H1 (cell line): Measurements from ENCODE around the gene MACROD2.

ENCODE experiments used
- BACH1 ChIP-seq: IDR thresholded peaks from 2 replicates; pipeline ENCODE4 v1.6.1; 2012; ENCODE audit warnings: low read length, improper control_type of control experiment
- CBX8 ChIP-seq: fragments of 300-800, 300-1000 bp; sonication (generic); IDR thresholded peaks from 2 replicates; pipeline ENCODE4 v1.7.1; 2016; ENCODE audit warnings: low read depth, low read length, borderline replicate concordance
- CREB1 ChIP-seq: IDR thresholded peaks from 2 replicates; pipeline ENCODE4 v1.6.1; 2012; ENCODE audit warnings: inconsistent platforms
- EZH2 ChIP-seq: fragments of 200-600 bp; sonication (generic); IDR thresholded peaks from 2 replicates; pipeline ENCODE4 v1.7.1; 2012; ENCODE audit warnings: low read depth, mild to moderate bottlenecking, moderate library complexity, low read length, inconsistent platforms; ENCODE audit not compliant: severe bottlenecking
- GABPA ChIP-seq: IDR thresholded peaks from 2 replicates; pipeline ENCODE4 v1.6.1; 2011; ENCODE audit warnings: mild to moderate bottlenecking, low read length, moderate library complexity, borderline replicate concordance; ENCODE audit not compliant: insufficient read depth
- JUND ChIP-seq: IDR thresholded peaks from 2 replicates; pipeline ENCODE4 v1.6.1; 2011; ENCODE audit warnings: mild to moderate bottlenecking, improper control_type of control experiment, low read length
- PHF8 ChIP-seq: fragments of 200-600 bp; sonication (generic); conservative IDR thresholded peaks from 2 replicates; pipeline ENCODE4 v1.7.1; 2012; ENCODE audit warnings: low read depth, mild to moderate bottlenecking, inconsistent platforms, low read length, moderate library complexity
- POLR2A ChIP-seq, 2 experiments: IDR thresholded peaks; 1 replicate in 1 of 2; 2 replicates in 1 of 2; pipeline ENCODE4 v1.6.1; 2011; ENCODE audit warnings: low read depth in 2 of 2, low read length in 2 of 2, mild to moderate bottlenecking in 2 of 2; ENCODE audit errors: control extremely low read depth in 1 of 2
- TAF1 ChIP-seq: IDR thresholded peaks from 2 replicates; pipeline ENCODE4 v1.6.1; 2011; ENCODE audit warnings: mild to moderate bottlenecking, low read depth, low read length
- TF ChIP-seq, protein P1 (sequence below), 3 experiments: IDR thresholded peaks; 1 replicate in 2 of 3; 2 replicates in 1 of 3; pipeline versions ENCODE4 v1.5.1 to v1.6.1; 2011; ENCODE audit warnings: low read length in 3 of 3, mild to moderate bottlenecking in 3 of 3, inconsistent platforms in 2 of 3, low read depth in 1 of 3, moderate library complexity in 1 of 3; ENCODE audit not compliant: insufficient read depth in 1 of 3; ENCODE audit errors: control extremely low read depth in 1 of 3
- TF ChIP-seq, protein P2 (sequence below): IDR thresholded peaks from 2 replicates; pipeline ENCODE4 v1.6.1; 2012; ENCODE audit warnings: inconsistent platforms
- TF ChIP-seq, protein P3 (sequence below): IDR thresholded peaks from 2 replicates; pipeline ENCODE4 v1.6.1; 2012; ENCODE audit warnings: low read length, inconsistent platforms

DNA sequence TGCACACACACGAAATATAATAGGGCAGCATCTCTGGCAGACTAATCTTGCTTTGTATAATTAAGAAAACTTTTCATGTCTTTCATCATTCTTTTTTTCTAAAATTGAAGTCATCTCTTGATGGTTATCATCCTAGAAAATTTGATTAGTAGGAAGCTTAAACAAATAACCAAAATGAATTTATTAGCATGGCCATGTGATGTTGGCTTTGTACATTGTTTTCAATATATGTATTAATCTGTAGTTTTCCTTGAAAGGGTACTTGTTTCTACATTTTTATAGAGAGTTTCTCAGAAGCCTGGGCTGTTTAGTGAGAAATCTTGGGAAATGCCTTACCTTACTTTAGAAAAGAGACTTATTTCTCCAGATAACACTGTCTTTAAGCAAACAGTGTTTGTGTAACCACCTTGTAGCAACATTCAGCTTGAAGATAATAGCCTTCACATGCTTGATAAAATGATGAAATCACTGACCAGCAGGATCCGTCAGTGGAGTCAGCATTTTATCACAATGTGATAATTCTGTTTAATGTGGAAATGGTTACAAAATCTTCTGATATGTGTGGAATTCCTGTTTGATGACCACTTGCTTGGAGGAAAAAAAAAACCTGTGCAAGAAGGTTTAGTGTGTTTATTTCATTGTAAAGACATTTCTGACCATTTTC lies 147.8 kb downstream of the MACROD2 start:
- TF ChIP-seq, protein P1, sequence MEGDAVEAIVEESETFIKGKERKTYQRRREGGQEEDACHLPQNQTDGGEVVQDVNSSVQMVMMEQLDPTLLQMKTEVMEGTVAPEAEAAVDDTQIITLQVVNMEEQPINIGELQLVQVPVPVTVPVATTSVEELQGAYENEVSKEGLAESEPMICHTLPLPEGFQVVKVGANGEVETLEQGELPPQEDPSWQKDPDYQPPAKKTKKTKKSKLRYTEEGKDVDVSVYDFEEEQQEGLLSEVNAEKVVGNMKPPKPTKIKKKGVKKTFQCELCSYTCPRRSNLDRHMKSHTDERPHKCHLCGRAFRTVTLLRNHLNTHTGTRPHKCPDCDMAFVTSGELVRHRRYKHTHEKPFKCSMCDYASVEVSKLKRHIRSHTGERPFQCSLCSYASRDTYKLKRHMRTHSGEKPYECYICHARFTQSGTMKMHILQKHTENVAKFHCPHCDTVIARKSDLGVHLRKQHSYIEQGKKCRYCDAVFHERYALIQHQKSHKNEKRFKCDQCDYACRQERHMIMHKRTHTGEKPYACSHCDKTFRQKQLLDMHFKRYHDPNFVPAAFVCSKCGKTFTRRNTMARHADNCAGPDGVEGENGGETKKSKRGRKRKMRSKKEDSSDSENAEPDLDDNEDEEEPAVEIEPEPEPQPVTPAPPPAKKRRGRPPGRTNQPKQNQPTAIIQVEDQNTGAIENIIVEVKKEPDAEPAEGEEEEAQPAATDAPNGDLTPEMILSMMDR (IDR thresholded peaks at IDR 0.05; ENCODE audit: control extremely low read depth in 1 of 3, insufficient read depth in 1 of 3, low read depth in 1 of 3, low read length in 3 of 3) = no peak
- TF ChIP-seq, protein P2, sequence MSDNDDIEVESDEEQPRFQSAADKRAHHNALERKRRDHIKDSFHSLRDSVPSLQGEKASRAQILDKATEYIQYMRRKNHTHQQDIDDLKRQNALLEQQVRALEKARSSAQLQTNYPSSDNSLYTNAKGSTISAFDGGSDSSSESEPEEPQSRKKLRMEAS = no peak
- TF ChIP-seq EZH2 (no peak), JUND (no peak), POLR2A (IDR thresholded peaks at IDR 0.05; ENCODE audit: control extremely low read depth in 1 of 2, low read depth in 2 of 2, low read length in 2 of 2) (no peak), PHF8 (no peak), TAF1 (no peak), BACH1 (no peak), CBX8 (no peak), CREB1 (no peak), GABPA (no peak)
- TF ChIP-seq, protein P3, sequence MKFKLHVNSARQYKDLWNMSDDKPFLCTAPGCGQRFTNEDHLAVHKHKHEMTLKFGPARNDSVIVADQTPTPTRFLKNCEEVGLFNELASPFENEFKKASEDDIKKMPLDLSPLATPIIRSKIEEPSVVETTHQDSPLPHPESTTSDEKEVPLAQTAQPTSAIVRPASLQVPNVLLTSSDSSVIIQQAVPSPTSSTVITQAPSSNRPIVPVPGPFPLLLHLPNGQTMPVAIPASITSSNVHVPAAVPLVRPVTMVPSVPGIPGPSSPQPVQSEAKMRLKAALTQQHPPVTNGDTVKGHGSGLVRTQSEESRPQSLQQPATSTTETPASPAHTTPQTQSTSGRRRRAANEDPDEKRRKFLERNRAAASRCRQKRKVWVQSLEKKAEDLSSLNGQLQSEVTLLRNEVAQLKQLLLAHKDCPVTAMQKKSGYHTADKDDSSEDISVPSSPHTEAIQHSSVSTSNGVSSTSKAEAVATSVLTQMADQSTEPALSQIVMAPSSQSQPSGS = no peak
